GM04504 (cell line): Measurements from ENCODE around the gene UBL4A.

Source experiments
- DNase-seq: peaks from one replicate; pipeline ENCODE4 v3.0.0-alpha.2; 2012; ENCODE audit warnings: low read depth

The UBL4A gene

GRCh38 chrX:154462396-154462795 lies 24.0 kb downstream of the UBL4A start:
- no peak for DNase-seq

GRCh38 chrX:154460326-154460725 lies 26.1 kb downstream of the UBL4A start:
- no peak for DNase-seq

- no peak for DNase-seq
These were observed 26.6 kb downstream of the UBL4A start for GRCh38 chrX:154459832-154460231.

GRCh38 chrX:154458954-154459778 lies 27.2 kb downstream of the UBL4A start:
- DNase-seq, result no peak

- DNase-seq, result no peak
These were observed 28.1 kb downstream of the UBL4A start, which contains the start of gene PLXNA3 for GRCh38 chrX:154458116-154458953. TSS of gene PLXNA3 (plus strand) at chrX:154458281. CDS start at chrX:154460184, 1,903 bp downstream.

GRCh38 chrX:154457491-154458115 lies 28.8 kb downstream of the UBL4A start:
- DNase-seq, result no peak

GRCh38 chrX:154452823-154453222 lies 33.6 kb downstream of the UBL4A start:
- no peak for DNase-seq

GRCh38 chrX:154450312-154450711 lies 36.1 kb downstream of the UBL4A start:
- DNase-seq, result no peak

- no peak for DNase-seq
These were observed 36.8 kb downstream of the UBL4A start for GRCh38 chrX:154449618-154450017.

- no peak for DNase-seq
These were observed 37.9 kb downstream of the UBL4A start for GRCh38 chrX:154448484-154448883.

- no peak for DNase-seq
These were observed 40.0 kb downstream of the UBL4A start for GRCh38 chrX:154446430-154446829.

GRCh38 chrX:154445776-154446175 lies 40.6 kb downstream of the UBL4A start:
- no peak for DNase-seq

GRCh38 chrX:154444755-154445246 lies 41.6 kb downstream of the UBL4A start:
- no peak for DNase-seq

- DNase-seq, result no peak
These were observed 42.2 kb downstream of the UBL4A start, which contains the start of gene FAM50A for GRCh38 chrX:154443992-154444754. TSS of gene FAM50A (plus strand) at chrX:154444141. CDS start at chrX:154444236, 95 bp downstream.

- no peak for DNase-seq
These were observed 42.9 kb downstream of the UBL4A start for GRCh38 chrX:154443479-154443910.

GRCh38 chrX:154441984-154442707 lies 44.3 kb downstream of the UBL4A start:
- no peak for DNase-seq

GRCh38 chrX:154441564-154441963 lies 44.9 kb downstream of the UBL4A start:
- DNase-seq, result no peak

- DNase-seq, result no peak
These were observed 45.6 kb downstream of the UBL4A start for GRCh38 chrX:154440623-154441357.

GRCh38 chrX:154439841-154440240 lies 46.6 kb downstream of the UBL4A start:
- DNase-seq, result no peak
